GM18519 (cell line): ENCODE data around the gene CLIC5.

Experiments
- ATAC-seq: cut with Tn5 transposase; IDR thresholded peaks from one replicate; pipeline ENCODE4 v1.9.1; 2021; ENCODE audit warnings: mild to moderate bottlenecking, moderate library complexity; ENCODE audit not compliant: unreplicated experiment, low FRiP score

Gene CLIC5

DNA sequence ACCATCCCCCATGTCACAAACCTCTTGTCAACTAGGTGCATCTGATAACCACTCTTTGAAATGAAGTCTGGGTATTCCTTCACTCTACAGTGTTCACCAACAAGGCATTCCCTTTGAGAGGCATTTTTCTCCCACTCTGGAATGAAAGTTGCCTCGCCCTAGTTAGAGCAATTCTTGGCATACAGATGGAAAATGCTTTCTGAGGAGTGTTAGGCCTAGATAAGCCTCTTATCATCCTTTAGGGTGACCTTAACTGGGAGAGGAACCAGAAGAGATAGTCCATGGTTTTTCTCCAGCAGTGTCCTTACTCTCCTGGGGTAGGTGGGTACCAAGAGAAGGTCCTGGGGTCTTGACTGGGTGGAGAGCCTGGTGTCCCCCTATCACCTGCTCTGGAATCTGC lies 14.8 kb downstream of the CLIC5 start:
- no peak for ATAC-seq

DNA sequence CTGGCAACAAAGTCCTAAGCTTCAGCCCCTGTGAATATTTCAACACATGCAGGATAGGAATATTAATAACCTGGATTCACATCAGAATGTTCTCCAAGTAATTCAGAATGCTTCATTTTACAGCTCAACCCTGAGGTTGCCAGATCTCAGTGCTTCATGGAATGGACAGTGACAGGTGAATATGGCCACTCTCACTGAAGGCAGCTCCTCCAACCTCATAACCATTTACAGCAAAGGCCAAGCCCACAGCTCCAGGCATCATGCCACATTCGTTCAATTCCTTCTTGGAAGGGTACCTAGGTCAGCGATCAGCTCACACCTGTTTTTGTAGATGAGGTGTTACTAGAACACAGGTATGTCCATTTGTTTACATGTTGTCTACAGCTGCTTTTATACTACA lies 17.1 kb downstream of the CLIC5 start:
- no peak for ATAC-seq

DNA sequence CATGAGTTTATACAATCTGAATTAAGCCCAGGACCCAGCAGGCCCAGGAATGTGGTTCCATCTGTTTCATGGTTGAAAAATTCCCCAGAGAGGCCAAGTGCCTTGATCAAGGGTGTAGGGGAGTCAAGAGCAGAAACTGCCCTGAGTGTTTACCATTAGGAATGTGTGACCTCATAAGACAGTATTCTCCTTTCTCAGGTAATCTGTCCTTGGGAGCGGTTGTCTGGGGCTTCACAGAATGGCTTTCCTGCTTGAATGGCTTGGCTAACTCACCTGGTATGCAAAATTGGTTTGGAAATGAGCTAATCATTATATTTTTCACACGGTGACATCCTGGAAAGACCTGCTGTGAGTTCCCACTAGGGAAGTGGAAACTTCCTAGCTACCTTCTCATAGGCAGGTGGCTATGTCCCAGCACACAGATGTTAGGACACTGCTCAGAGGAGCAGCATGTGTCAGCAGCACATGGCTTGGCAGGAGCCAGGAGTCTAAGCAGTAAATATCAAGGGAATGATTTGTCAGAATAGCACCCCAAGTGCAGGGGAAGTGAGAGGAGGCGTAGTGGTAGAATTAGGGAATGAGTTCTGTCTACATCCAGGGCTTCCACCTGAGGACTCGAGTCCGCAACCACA lies 17.7 kb downstream of the CLIC5 start:
- ATAC-seq: no peak

- ATAC-seq: no peak
Observed at GRCh38 chr6:45991189-45991588, 24.5 kb downstream of the CLIC5 start.

DNA sequence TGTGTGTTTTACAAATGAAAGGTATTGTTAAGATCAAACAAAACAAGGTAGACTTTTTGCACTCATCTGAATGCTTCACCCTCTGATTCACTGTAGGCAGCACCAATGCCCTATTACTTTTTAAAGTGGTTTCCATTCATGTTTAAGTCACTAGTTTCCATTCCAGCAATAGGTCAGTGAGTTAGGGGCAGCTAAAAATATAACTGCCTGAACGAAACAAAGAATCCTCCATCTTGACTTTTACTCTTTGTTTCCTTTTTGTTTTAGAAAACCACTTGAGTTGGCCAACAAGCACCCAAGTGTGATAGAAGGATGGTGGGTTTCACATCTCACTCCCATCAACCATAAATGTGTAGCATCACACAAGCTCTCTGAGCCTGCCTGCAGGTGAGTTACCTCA lies 25.5 kb downstream of the CLIC5 start:
- no peak for ATAC-seq

GRCh38 chr6:45988635-45989034 lies 27.0 kb downstream of the CLIC5 start:
- no peak for ATAC-seq

- ATAC-seq: no peak
Observed at GRCh38 chr6:45987856-45988255, 27.8 kb downstream of the CLIC5 start.

DNA sequence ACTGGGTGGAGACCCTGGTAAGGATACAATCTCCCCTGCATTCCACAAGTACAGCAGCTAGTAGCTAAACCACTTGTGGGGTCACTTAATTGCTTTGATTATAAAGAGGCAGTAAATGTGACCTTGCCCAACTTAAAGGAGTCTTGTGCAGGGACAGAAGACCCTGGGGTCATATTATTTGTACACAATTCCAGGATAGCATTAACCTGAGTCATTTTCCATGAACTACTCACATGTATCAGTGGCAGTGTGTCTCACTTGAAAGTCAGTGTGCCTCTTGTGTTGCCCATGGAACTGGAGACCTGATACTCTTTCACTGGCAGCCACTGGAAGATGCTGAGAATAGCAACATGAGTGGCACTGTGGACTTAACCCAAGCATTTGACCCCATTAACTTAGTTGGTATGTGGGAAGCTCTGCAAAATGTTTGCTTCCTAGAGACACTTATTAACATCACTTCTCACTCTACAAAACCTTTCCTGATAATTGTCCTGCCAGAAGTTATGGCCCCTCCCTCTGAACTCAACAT lies 28.9 kb downstream of the CLIC5 start:
- no peak for ATAC-seq

DNA sequence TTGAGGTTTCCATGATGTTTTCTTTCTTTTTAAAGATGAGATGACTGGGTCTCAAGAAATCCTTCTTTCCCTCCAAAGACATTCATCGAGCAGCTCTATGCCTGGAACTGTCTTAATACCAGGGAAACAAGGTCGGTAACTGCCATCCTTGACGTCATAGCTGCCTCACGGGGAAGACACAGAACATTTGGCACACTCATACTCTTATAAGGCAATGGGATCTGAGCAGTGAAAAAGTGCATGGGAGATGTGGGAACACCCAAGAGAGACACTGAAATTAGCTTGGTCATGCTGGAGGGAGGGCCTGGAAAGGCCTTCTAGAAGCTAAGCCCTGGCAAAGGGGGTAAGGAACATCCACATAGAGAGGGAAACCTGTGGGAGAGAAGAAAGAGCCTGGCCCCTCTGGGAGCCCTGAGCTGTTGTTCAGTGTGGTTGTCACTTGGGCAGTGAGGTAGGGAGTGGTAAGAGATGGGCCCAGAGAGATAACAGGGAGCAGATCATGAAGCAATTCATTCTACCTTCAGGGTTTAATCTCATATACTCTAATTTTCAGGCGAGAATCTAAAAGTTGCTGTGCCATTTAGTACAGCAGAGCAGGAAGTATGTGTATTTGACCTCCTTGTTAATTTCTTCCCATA lies 30.8 kb downstream of the CLIC5 start:
- ATAC-seq: no peak

GRCh38 chr6:45984347-45984746 lies 31.3 kb downstream of the CLIC5 start:
- no peak for ATAC-seq

DNA sequence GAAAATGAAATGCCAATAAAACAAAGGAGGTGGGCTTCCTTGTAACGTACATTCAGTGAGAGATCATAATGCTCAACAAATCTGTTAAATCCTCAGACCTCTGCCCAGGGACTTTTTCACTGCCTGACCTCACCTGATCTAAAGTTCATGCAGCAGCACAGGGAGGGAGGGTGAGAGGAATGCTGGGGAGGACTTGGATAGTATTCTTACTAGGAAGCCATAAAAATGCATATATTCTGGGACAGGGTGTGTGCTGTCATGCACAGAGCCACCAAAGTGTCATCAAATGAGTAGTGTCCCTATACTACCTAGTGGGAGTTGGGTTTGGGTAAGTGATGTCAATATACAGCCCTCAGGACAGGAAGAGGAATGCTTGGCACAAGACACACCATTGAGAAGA lies 32.6 kb downstream of the CLIC5 start:
- ATAC-seq: no peak

DNA sequence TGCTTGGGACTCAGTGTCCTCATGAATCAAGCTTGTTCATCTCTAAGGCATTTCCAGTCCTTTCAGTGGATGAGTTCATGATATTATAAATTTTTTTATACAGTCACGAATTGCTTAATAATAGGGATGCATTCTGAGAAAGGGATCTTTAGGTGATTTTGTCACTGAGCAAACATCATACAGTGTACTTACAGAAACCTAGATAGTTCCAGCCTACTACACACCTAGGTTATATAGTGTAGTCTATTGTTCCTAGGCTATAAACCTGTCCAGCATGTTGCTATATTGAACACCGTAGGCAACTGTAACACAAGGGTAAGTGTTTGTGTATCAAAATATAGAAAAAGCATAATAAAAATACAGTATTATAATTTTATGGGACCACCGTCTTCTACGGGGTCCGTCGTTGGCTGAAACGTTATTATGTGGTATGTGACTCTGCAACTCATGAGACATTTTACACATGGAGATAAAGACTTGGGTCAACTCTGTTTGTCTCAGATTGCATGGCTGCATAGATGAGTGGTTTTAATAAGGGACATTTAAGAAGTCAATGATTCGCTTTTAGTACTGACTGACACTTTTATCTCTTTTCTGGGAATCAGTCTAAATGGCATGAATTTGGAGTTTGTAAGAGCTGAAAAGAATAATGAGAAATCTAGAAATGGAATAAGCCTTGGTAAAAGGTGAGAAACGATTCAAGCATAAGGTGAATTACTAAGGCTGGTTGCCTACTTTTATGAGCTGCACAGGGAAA lies 33.2 kb downstream of the CLIC5 start:
- no peak for ATAC-seq

- ATAC-seq: no peak
Observed at GRCh38 chr6:45981046-45981445, 34.6 kb downstream of the CLIC5 start.

DNA sequence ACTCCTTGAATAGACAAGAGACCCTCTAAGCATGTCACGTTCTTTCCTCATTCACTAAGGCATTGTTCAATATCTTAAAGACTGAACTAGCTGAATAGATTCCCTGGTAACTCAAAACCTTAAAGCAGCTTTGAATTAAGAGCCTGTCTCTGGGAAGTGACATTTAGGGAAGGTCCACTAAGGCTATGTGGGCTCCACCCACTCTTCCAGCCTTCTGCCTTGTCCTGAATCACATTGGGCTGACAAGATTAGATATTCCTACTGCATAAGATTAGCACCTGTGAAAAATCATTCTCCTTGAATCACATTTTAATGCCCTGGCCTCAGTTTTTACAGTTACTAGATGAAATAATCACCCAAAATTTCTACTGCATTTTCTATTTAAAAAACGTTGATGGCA lies 36.3 kb downstream of the CLIC5 start:
- no peak for ATAC-seq

GRCh38 chr6:45974596-45974995 lies 41.1 kb downstream of the CLIC5 start:
- no peak for ATAC-seq

GRCh38 chr6:45972795-45973503 lies 42.7 kb downstream of the CLIC5 start:
- ATAC-seq: no peak

DNA sequence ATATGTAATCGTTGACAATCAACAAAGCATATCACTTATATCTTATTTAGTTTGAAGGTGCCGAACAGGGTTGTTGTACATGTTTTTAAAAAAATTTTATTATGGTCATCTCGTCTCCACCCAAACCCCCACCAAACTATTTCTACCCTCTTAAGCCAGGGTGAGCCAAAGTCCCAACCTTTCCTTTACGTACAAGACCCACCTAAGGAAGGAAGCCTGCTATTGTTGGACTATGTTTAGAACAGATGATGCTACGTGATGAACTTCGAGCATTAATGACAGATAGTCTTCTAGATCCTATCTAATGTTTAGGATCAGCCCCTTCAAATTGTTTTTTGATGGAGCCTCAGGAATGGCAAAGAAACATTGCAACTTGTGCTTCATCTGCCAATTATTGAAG lies 44.4 kb downstream of the CLIC5 start:
- ATAC-seq: no peak

GRCh38 chr6:45970326-45970725 lies 45.3 kb downstream of the CLIC5 start:
- no peak for ATAC-seq

DNA sequence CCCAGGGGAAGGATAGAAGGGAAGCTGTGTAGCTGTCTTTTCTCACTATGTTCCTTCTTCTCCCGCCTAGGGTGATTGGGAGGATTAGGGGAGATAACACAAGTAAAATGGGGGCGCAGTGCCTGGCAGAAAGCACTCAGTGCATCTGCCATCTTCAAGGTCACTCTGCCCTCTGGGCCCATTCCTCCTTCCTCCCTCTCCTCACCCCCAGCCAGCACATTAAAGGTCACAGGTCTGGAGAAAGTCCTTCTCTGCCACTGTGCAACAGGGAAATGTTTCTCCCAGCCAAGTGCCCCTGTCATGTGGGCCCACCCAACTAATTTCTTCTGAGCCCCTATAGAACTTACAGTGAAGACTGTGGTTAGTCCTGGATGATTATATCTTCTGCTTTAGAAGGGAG lies 45.8 kb downstream of the CLIC5 start:
- ATAC-seq: no peak

- no peak for ATAC-seq
Observed at GRCh38 chr6:45969026-45969425, 46.6 kb downstream of the CLIC5 start.

DNA sequence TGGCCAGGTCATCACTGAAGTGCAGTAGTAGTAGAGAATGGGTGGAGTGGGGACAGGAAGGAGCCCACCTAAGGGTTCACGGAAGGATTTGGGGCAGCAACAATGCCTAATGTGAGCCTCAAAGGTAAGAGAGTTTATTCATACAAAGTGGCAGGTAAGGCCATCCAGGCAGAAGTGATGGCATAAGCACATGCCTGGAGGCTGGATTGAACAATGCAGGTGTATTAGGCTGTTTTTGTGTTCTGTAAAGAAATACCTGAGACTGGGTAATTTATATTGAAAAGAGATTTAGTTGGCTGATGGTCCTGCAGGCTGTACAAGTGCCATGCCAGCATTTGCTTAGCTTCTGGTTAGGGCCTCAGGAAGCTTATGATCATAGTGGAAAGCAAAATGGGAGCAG lies 48.3 kb downstream of the CLIC5 start:
- no peak for ATAC-seq
